Right ventricle myocardium inferior (tissue), 1 donor: ENCODE data around the gene WDR20. TPM values are rescaled to one million over a fixed set of nuclear protein-coding genes. Genes with fewer than 3 reads are reported as not detected.

ENCODE experiments used
- ATAC-seq: fragments of 200-7000 bp; cut with Tn5 transposase; one replicate; pipeline ENCODE4 v1.9.1; 2020; ENCODE audit warnings: mild to moderate bottlenecking, moderate library complexity
- DNase-seq: peaks from one replicate; pipeline ENCODE4 v3.0.0; 2021; ENCODE audit errors: missing footprints
- intact Hi-C: fragments of 100-400 bp; cut with DNase I; formaldehyde crosslinking; loops from one replicate; pipeline ENCODE4 v1.11.0; 2022
- total RNA-seq: library from RNA; stranded (reverse); fragmentation: NEBNext Ultra II Directional; extraction: Animal tissue kit (Norgen Biotek cat#: 25700); gene quantifications from one replicate; pipeline ENCODE4 v1.2.1, GENCODE V29; 2021
- donor health status: DM: no; HTN: yes; CAD: no; lungs with severe emphysema.

Gene WDR20
- total RNA-seq, 1 donor from 2014 or later = 20.5 TPM

DNA sequence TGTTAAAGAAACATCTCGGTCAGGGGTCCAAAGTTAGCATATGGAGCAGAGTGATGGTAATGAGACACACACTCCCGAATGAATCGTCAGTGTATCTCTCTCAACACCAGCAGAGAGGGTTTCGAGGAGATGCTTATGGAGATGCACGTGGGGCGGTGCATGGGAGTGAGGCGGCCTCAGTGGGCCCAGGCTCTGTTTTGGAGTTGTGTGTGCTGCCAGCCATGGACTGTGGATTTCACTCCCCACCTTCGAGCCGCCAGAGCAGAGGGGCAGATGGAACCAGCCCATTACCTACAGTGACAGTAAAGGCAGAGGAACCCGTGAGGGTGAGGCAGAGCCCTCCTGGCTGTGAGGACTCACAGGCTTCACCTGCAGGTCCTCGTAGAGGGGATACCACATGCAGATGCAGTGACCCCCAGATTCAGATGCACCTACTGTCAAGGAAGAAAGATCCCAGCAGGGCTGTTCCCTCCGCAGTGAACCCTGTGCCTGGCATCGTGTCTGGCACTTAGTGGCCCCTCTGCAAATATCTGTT lies 68.2 kb downstream of the WDR20 start:
- ATAC-seq = no peak
- no peak for DNase-seq
- intact Hi-C loops = loop anchor here (5.0 kb wide), 1 partner anchor 56 kb away; no protein-coding TSS in a partner anchor

DNA sequence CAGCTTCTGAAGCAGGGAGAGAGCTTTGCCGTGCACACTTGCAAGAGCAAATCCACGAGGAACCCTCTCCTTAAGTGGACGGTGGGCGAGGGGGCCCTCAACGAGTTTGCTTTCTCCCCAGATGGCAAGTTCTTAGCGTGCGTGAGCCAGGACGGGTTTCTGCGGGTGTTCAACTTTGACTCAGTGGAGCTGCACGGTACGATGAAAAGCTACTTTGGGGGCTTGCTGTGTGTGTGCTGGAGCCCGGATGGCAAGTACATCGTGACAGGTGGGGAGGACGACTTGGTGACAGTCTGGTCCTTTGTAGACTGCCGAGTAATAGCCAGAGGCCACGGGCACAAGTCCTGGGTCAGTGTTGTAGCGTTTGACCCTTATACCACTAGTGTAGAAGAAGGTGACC lies 69.0 kb downstream of the WDR20 start:
- no peak for ATAC-seq

DNA sequence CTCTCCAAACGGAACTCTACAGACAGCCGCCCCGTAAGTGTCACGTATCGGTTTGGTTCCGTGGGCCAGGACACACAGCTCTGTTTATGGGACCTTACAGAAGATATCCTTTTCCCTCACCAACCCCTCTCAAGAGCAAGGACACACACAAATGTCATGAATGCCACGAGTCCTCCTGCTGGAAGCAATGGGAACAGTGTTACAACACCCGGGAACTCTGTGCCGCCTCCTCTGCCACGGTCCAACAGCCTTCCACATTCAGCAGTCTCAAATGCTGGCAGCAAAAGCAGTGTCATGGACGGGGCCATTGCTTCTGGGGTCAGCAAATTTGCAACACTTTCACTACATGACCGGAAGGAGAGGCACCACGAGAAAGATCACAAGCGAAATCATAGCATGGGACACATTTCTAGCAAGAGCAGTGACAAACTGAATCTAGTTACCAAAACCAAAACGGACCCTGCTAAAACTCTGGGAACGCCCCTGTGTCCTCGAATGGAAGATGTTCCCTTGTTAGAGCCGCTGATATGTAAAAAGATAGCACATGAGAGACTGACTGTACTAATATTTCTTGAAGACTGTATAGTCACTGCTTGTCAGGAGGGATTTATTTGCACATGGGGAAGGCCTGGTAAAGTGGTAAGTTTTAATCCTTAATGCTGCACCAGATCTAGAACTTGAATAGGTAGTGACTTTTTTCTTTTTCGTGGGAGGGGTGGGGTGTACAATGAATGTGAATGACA lies 69.7 kb downstream of the WDR20 start:
- peak; percentile 76 for ATAC-seq
- DNase-seq = no peak
- intact Hi-C loops = loop anchor here (5.0 kb wide), 1 partner anchor 57 kb away; no protein-coding TSS in a partner anchor

More for the DNA sequence above, 69.0 kb downstream of the WDR20 start:
- DNase-seq = no peak
- intact Hi-C loops = loop anchor here (5.0 kb wide), 1 partner anchor 56 kb away; no protein-coding TSS in a partner anchor

DNA sequence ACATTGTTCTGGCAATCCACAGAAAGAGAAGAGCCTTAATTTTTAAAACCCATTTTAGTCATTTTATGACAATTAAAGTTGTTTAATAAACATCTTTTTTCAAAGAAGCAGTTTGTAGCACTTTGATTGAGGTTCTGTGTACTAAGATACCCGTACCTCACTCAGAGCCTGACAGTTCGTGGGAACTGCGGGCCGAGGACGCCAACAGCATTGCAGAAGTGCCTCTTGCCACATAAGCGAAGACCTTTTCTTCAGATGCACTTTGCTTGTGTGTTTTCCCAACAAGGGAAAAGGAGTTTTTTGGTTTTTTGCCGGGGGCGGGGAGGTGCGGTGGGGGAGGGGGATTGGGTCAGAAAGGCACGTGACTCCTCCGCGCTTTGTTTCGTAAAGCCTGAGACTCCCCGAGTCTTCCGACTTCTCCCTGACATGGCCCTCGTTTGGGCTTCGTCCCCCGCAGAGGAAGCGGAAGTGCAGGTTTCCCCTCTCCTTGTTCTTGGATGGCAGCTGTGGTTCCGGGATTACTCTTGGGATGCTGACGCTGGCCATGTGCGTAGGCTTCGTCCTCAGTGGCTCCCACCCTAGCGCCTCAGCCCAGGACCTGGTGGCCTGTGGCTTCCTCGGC lies 70.8 kb downstream of the WDR20 start:
- DNase-seq (no peak), ATAC-seq (no peak)
- intact Hi-C loops = no loop called here

DNA sequence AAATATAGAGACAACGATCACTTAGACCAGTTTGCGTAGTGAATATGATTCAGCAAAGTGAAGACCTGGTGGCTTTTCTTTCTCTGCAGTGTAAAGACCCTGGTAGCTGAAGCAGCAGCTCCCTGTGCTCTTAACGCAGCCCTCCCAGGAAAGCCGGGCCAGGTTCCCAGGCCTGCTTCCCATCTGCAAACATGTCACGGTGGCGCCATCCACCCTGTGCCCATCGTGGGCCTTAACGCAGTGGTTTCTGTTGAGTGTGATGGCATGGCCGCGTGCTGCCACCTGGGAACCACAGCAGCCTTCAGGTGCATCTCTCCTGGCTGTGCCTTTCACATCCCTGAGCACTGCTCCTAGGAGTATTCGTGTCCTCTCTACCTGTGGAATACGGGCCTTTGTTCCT lies 71.5 kb downstream of the WDR20 start:
- DNase-seq = no peak
- no peak for ATAC-seq
- intact Hi-C loops = no loop called here

DNA sequence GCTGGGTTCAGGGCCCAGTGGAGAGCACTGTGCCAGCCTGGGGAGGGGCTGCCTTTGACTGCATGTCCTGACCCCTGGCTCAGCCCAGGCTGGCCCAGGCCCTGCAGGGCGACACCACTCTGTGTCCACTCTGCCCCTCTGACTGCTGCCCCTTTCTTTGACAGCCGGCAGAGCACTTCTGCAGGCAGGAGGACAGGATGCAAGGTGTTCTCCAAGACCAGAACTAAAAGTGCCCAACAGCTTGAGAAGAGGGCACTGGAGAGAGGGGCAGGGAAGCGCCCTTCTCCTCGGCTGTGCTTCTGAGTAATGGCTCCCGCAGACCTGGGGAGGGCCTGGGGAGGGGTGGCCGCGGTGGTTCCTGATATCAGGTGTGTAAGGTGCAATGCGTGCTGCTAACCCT lies 72.7 kb downstream of the WDR20 start:
- no peak for DNase-seq
- no peak for ATAC-seq
- intact Hi-C loops = no loop called here

DNA sequence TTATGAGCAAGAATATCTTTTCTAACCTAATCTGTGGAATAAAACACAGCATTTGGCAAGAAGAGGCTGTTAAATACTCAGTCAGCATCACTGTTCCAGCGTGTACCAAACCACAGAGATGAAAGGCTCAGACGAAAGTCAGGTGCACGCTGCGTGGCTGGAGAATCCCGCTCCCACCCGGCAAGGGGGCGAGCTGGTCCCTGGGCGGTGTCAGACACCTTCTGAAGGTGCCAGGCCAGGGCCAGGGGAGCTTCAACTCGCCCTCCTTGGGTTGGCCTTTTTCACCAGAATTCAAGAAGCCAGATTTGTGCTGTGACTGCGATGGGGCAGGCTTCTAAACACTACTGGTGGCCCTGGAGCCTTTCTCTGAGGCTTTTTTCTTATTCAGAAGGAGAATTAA lies 73.1 kb downstream of the WDR20 start:
- intact Hi-C loops = no loop called here
- ATAC-seq = no peak
- DNase-seq = no peak

DNA sequence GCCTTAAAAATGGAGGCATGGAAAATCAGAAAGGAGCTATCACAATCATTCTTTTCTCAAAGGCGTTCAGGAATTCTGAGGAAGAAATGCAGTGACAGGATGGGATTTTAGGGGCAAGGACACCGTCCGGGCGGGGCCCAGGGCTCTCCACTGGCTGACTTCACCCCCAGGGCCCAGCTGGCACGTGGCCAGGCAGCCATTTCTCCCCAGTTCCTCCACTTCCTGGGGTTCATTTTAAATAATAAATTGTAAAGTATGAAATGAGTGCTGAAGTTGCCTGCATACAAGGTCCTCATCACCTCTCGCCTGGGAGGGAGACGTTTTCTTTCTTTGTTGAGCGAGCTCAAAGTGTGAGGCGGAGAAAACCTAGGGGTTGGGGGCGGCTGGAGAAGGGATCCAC lies 73.8 kb downstream of the WDR20 start:
- DNase-seq (no peak), ATAC-seq (no peak)
- intact Hi-C loops = no loop called here

DNA sequence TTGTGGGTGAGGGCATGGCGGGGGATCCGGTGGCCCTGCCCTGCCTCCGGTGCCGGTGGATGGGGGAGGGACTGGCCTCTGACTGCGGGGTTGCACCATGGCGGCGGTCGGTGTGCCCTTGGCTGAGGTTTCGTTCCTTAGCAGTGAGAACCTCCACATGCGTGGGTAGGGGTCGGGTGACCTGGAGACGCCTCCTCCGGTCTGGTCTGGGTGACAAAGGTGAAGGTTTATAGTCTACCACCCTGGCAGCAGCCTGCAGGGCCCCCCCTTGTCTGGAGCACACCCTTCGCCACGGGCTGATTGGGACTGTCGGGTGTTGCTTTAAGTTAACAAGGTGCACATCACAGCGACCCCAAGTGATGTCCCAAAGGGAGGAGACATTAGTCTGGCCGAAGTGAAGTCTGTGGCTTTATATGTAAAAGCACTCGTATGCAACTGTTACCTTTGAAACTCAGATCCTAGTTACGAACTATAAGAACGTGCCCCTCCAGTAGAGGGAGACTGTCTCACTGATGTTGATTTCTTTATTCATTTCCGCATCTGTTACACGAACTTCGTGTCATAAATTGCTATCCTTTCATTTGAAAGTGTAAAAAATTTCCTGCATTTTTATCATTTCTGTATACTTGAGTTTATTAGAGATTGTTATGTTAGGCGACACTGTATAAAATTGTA lies 74.4 kb downstream of the WDR20 start:
- intact Hi-C loops = no loop called here
- no peak for DNase-seq
- ATAC-seq = no peak

DNA sequence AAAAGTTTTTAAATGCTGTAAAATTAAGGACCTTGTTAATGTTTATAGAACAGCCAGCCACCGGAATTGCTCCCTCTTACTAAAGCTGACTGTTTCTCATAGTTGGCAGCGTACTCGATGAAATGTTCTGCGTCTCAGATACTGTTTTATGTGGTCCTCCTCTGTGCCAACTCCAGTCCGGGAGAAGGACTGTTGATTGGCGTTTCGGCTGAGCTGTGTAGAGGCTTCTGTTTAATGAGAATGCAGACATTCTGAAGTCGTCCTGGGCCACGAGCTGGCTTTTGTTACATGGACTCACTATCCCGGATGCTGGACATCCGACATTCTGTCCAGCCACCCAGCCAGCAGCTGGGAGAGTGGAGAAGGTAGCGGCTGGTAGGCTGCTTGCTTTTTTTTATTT lies 75.4 kb downstream of the WDR20 start:
- peak; percentile 75 for ATAC-seq
- intact Hi-C loops = loop anchor here (5.0 kb wide), 1 partner anchor 102 kb away; the partner anchor contains the start of gene ZNF839
- no peak for DNase-seq

DNA sequence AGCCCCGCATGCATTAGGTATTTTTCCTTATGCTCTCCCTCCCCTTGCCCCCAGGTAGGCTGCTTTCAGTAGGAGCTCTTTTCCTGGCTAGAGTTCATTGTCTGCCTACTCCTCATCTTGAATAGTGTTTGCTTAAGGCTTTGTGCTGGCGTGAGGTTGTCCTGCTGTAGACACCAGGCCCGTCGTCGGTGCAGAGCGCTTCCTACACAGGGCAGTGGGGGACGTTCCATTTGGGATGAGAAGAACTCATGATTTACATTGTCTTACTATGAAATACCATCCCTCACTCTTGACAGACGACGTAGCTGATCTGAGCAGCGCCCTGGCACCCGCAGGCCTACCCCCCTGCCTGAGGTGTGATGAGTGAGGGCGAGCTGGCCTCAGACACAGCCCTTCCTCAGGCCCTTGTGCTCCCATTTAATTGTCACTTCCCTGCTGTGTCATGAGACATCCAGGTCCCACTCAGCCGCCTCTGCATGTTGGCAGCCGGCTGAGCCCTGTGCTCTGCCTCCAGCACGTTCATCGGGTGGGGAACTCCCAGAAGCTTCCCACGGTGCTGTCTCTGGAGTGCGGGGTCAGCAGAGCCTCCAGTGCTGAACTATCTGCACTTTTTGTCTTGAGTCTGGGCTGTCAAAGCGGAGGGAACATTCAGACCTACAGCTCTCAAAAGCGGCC lies 76.0 kb downstream of the WDR20 start:
- intact Hi-C loops = loop anchor here (5.0 kb wide), 1 partner anchor 102 kb away; the partner anchor contains the start of gene ZNF839
- ATAC-seq (peak; percentile 81), DNase-seq (no peak)

DNA sequence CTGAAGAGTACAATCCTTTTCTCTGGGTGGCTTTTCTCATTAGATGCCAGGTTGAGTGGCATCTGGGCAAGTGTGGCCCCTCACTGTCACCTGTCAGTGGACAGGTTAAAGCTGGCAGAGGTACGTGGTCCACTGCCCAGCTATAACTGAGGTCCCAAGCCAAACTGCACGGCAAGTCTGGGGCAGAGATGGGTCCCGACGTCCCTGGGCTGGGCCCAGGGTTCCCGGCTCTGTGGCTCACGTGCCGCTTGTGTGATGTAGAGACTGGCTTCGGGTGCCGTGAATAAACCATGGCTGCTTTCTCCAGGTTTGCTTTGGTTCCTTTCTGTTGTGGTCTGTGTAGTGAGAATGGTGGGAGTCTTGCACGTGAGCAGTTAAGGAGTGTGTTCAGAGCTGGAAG lies 77.7 kb downstream of the WDR20 start:
- DNase-seq (no peak), ATAC-seq (no peak)
- intact Hi-C loops = loop anchor here (5.0 kb wide), 1 partner anchor 100 kb away; the partner anchor contains the start of gene ZNF839

DNA sequence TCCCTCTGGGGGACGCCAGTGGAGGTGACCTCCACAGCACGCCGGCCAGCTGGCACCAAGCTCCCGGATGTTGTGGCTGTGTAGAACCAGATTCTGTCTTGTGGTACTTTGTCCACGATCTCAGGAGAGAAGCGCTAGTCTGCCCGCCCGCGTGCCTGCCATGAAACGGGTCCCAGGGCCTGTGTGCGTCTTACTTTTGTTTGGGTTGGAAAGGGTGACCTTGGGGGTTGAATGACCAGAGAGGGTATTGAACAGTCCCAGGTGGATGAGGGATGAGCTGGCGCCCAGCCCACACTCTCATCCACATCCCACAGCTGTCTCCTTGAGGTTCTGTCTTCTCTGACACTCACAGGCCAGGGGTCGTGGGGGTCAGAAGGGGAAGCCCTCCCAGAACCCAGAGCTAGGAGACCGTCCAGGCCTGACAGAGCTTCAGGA lies 78.3 kb downstream of the WDR20 start:
- ATAC-seq (no peak), DNase-seq (no peak)
- intact Hi-C loops = loop anchor here (5.0 kb wide), 1 partner anchor 99 kb away; the partner anchor contains the start of gene ZNF839

DNA sequence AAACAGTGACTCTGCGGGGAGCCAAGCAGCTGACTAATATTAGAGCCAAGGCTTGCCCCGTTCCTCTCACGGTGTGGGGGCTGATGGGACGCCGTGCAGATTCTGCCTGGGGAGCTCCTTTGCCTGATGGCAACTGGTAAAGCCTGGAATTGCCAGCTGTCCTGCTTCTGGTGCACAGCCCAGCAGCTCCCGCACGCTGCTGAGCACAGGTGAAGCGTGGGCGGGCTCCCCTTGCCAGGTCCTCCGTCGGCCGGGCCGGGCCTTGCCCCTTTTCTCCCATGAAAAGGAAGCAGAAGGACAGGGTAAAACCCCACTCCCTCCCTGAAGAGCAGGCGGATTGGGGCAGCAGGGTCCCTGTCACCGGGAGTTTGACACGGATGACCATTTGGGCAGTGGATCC lies 79.0 kb downstream of the WDR20 start:
- no peak for DNase-seq
- ATAC-seq = no peak
- intact Hi-C loops = loop anchor here (5.0 kb wide), 1 partner anchor 99 kb away; the partner anchor contains the start of gene ZNF839

DNA sequence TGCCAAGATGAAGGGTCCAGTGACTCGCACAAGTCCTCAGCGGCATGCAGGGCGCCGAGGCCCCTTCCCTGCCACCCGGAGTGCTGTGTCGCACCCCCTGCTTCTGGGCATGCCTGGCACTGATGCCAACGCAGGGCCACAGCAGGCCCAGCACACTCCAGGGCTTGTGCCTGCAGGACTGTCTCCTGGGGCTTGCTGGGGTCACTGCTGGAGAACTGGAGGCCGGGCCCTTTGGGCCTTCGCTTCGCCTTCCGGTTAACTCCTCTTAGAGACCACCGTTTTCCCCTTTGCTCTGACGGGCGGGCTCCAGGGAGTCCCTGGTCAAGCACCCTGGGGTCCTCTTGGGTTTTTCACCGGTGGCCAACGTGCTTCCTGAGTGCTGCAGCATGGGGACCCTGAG lies 79.6 kb downstream of the WDR20 start:
- ATAC-seq (no peak), DNase-seq (no peak)
- intact Hi-C loops = loop anchor here (5.0 kb wide), 1 partner anchor 98 kb away; the partner anchor contains the start of gene ZNF839

DNA sequence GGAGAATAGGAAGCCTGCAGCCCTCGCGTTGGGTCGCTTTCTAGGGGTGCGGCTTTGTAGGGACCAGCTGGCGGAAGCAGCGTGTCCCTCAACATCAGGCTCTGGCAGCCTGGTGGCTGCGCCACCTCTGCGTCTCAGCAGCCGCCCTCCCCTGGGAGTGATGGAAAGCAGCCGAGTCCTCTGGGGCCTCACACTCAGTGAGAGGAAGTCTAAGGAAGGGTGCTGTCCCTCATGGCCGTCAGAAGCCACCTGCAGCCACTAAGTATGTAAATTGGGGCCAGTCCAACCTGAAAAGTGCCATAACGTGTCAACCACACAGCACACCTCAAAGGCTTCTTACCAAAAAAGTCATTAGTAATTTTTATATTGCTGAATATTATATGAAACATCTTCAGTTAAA lies 80.3 kb downstream of the WDR20 start:
- ATAC-seq = no peak
- intact Hi-C loops = no loop called here
- DNase-seq = no peak

DNA sequence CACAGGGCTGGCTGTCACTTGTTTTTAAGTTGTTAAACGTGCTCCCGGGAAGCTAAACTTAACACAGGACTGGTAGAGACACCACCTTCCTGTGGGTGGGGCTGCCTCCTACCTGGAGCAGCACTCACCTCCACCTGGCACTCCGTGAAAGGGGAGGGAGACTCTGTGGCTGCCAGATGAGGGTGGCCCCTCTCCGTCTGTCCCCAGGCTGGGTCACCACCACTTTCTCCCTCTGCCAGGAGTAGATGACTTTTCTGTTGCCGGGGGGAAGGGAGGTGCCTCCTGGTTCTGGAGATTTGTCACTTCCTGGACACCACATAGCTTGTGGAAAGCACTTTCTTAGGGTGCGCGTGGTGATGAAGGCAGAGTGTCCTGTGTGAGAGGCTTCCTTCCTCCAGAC lies 81.3 kb downstream of the WDR20 start:
- ATAC-seq (no peak), DNase-seq (no peak)

DNA sequence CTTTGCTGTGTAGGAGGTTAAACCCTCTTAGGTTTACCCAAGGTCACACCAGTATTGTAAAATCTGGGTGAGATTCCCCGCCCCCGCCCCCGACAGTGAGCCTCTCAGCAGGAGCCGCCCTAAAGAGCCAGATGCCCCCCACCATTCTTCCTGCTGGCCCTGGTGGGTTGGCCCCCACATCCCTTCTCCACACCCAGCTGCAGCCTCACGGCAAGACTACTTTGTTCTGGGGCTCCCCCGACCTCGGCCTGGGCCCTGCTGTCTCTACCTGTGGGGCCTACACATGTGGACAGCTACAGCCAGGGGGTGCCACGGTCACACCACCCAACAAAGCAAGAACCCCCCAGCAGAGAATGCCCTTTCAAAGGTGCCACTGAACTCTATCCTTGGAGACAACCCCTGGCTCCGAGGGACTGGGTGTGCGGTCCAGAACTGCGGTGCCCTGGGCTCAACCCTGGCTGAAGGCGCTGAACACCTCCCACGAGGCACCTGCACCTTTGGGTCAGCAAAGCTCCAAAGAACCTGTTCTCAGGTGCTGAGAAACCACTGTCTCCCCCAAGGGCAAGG lies 82.4 kb downstream of the WDR20 start:
- intact Hi-C loops = no loop called here
- ATAC-seq = no peak
- no peak for DNase-seq

More for the DNA sequence above, 81.3 kb downstream of the WDR20 start:
- intact Hi-C loops = no loop called here
